NCI-H1694 treated with DMSO at 0.1 percent for 48 hours (cell line): ENCODE data around the gene OSGIN1.
A peak's percentile ranks its signal among the peaks of the same experiment; 100 is the strongest.

Experiments used
- DNase-seq: peaks from one replicate; lab custom pipeline; 2025; lab: John Stamatoyannopoulos, UW

Gene OSGIN1

DNA sequence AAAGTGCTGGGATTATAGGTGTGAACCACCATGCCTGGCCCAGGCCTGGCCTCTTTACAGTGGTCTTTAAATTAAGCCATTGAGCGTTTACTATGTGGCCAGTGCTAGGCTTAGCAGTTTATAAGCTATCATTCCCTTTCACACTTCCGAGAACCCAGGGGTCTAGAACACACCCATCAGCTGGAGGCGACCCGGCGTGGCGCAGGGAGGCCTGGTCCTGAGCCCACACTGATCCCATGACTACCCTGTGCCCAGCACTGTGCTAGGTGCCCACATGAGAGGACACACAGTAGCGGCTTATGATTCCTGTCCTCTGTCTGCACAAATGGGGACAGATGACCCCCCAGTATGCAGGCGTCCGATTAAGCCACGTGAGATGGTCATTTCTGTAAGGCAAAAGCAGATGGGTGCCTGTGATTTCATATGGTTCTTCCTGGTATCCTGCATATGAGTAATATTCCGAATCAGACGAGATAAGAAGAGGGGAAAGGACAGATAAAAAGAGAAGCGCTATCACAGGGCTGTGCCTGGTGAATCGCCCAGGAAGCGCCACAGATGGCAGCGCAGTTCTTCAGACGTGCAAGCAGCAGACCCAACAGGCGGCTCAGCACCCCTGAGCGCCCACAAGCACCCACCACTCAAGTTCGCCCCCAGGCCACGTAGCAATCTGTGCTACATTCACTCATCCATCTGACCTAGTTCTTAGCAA is 5.3 kb downstream of the OSGIN1 start:
- DNase-seq, result no peak

DNA sequence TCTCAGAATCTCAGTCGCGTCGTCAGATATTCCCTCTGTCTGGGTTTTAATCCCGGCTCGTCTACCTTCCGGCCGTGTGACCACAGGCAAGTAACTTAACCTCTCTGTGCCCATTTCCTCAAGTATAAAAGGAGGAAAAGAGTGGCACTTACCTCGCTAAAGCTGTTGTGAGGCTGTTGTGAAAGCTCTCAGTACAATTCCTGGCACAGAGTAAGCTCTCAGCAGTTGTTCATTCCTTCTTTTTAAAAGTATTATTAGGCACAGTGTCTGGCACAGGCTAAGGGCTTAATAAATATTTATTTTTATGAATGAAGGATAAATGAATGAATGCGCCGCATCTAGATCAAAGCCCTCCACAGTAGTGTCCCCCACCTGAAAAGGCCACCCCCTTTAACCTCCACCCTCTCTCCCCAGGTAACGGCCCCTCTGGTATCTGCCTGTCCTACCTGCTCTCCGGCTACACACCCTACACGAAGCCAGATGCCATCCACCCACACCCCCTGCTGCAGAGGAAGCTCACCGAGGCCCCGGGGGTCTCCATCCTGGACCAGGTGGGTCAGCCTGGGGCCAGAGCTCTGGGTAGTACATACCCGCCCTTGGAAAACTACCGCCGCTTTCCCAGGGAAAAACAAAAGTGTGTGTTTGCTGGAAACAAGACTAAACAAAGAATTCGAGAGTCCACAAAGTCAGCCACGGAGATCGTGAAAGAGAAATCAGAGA is 6.0 kb downstream of the OSGIN1 start:
- no peak for DNase-seq

DNA sequence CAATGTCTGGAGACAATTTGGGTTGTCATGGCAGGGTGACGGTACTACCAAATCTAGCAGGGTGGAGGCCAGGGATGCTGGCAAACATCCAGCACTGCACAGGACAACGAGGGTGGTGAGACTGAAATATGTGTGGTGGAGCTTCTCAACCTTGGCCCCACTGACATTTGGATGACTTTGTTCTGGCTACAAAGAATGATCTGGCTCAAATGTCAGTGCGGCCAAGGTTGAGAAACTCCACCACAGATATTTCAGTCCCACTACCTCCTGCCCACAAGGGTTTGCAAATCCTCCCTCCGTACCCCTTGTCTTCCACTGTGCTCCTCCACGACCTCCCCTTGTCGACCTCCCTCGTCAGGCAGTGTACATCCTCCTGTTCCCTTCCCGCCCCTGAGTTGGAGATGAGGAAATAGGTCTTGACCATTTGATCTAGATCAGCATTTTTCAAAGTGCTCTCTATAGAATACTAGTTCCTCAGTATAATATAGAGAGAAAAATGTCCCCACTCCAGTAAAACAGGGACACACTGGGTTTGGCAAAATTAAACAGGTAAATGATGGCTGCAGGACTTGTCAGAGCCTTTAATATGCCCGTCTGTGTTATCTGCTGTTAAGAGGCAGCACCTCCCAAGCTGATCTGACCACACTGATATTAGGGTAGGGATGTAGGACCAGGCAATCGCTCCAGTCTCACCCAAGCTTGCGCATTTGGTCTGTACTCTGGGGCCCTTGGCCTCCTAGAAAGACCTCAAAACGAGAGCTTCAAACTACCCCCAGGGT is 6.8 kb downstream of the OSGIN1 start:
- no peak for DNase-seq

DNA sequence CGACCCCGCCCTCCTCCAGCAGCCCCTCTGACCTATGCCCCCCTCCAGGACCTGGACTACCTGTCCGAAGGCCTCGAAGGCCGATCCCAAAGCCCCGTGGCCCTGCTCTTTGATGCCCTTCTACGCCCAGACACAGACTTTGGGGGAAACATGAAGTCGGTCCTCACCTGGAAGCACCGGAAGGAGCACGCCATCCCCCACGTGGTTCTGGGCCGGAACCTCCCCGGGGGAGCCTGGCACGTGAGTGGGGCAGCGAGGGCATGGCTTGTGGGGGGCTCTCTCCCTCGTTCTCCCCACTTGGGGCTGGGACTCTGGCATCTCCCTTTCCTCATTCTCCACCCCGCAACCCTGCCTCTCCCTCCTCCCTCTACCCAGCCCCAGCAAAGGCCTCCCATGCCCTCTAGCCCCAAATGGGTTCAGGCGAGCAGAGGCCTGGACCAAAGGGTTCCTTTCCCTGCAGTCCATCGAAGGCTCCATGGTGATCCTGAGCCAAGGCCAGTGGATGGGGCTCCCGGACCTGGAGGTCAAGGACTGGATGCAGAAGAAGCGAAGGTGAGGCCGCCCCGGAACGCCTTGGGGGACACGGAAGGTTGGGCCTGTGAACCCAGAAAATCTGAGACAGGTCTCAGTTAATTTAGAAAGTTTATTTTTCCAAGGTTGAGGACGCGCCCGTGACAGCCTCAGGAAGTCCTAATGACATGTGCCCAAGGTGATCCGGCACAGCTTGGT is 7.6 kb downstream of the OSGIN1 start:
- no peak for DNase-seq

DNA sequence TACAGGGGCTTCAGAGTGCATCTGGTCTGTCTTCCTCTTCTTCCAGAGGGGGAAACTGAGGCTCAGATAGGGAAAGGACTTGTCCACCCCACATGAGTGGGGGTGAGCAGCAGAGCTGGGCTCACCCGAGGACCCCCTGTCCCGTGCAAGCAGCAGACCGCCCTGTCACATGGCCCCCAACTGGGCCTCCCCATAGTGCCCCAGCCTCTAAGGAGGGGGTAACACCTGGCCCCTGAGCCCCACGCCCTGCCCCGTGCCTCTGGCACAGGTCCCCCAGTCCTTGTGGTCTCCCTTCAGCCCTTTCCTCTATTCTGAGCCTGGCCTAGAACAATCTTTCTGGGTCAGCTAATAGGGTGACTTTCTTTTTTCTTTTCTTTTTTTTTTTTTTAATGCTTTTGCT is 8.6 kb downstream of the OSGIN1 start:
- no peak for DNase-seq

DNA sequence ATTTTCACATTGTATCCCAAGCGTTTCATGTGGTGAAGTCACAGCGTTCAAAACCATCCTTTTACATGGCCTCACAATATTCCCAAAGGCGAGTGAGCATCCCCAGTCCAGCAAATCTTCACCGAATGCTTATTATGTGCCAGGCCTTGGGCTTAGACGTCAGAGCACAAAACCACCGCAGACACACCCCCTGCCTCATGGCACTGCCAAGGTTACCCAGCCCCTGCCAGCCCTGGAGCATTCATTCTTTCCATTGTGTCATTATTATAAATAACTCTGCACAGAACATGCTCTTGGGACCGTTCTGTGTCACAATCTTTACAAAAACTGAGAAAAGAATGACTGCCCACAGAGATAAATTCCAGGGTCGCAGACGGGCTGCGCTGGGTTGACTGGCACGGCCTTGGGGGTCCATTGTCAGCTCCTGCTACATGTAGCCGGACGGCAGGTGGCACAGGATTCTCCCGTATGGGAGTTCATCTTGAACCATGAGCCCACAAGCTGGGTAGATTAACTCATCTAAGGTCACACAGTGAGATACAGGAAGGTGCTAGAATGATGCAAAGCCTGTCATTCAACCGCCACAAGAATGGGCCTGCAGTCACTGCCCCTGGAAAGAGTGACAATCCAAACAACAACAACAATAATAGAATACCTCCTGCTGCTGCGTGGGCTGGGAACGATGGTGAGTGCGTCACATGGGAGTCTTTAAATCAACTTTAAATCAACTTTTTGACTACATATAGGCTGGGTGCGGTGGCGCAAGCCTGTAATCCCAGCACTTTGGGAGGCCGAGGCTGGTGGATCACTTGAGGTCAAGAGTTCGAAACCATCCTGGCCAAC is 10.5 kb downstream of the OSGIN1 start:
- DNase-seq, result no peak

DNA sequence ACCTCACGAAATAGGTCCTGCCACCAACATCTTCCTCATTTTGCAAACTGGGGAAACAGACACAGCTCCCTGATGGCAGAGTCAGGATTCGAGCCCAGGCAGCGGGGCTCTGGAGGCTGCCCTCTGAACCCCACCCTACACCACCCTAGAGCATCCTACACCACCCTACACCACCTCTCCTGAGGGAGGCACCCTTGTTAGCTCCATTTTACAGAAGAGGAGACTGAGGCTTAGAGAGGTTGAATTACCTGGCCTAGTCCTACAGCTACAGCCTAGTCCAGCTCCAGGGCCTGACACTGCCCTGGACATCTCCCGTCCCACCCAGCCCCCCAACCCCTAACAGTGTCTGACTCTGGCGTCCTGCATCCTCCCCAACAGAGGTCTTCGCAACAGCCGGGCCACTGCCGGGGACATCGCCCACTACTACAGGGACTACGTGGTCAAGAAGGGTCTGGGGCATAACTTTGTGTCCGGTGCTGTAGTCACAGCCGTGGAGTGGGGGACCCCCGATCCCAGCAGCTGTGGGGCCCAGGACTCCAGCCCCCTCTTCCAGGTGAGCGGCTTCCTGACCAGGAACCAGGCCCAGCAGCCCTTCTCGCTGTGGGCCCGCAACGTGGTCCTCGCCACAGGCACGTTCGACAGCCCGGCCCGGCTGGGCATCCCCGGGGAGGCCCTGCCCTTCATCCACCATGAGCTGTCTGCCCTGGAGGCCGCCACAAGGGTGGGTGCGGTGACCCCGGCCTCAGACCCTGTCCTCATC is 11.8 kb downstream of the OSGIN1 start:
- no peak for DNase-seq

DNA sequence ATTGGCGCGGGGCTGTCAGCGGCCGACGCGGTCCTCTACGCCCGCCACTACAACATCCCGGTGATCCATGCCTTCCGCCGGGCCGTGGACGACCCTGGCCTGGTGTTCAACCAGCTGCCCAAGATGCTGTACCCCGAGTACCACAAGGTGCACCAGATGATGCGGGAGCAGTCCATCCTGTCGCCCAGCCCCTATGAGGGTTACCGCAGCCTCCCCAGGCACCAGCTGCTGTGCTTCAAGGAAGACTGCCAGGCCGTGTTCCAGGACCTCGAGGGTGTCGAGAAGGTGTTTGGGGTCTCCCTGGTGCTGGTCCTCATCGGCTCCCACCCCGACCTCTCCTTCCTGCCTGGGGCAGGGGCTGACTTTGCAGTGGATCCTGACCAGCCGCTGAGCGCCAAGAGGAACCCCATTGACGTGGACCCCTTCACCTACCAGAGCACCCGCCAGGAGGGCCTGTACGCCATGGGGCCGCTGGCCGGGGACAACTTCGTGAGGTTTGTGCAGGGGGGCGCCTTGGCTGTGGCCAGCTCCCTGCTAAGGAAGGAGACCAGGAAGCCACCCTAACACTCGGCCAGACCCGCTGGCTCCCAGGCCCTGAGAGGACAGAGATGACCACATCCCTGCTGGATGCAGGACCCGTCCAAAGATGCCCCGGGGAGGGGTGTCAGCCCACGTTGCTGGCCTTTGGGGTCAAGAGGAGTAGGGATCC is 12.6 kb downstream of the OSGIN1 start:
- no peak for DNase-seq

DNA sequence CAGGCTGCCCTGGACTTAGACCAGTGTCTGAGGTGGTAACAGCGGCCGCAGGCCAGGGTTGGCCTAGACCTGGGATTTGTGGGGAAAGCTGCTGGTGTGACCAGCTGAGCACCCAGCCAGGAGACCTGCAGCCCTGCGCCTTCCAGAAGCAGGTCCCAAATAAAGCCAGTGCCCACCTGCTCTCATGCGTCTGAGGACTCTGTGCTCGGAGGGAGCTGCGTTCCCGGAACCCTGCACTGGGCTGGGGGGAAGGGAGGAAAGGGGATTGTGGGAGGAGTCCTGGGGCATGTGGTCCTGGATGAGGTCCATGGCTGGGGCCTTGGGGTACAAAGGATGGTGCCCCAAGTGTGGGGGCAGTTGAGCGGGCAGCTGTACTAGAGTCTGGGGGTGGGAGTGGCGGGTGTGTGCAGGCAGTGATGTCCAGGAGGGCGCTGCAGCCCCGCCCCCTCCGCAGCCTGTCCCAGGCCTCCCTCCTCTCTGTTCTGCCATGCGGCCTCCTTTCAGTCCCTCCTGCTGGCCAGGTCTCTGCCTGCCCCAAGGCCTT is 13.2 kb downstream of the OSGIN1 start:
- no peak for DNase-seq

DNA sequence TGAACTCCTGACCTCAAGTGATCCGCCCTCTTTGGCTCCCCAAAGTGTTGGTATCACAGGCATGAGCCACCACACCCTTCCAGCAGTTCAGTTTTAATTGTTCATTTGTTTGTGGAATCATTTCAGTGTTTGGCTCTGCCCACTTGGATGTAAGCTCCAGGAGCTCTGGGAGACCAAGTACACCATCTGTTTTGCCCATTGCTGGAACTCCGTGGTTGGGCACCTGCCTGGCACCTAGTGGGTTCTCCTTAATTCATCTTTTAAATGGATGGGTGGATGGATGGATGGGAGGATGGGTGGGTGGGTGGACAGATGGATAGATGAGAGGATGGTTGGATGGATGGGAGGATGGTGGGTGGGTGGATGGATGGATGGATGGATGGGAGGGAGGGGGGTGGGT is 14.1 kb downstream of the OSGIN1 start:
- DNase-seq, result peak; percentile 20

DNA sequence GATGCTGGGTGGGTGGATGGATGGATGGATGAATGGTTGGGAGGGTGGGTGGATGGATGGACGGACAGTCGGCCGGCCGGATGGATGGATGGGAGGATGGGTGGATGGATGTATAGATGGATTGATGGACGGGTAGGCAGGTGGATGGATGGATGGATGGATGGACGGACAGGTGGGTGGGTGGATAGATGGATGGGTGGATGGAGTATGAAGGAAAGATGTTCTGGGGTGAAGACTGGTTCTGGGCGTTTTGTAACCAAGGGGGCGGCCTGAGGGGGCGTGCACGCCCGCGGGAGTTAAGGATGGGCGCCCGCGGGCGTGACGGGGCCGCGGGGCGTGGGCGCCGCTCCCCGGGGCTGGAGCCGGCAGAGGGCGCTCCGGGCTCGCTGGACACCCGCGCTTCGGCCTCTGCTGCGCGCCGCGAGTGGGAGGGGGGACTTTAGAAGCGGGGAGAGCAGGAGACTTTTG is 14.8 kb downstream of the OSGIN1 start, which contains the start of gene NECAB2:
NECAB2 (plus strand) TSS at position 407 of the 468 bp plus-strand sequence. CDS start 405 bp downstream, outside the sequence.
- DNase-seq, result no peak

DNA sequence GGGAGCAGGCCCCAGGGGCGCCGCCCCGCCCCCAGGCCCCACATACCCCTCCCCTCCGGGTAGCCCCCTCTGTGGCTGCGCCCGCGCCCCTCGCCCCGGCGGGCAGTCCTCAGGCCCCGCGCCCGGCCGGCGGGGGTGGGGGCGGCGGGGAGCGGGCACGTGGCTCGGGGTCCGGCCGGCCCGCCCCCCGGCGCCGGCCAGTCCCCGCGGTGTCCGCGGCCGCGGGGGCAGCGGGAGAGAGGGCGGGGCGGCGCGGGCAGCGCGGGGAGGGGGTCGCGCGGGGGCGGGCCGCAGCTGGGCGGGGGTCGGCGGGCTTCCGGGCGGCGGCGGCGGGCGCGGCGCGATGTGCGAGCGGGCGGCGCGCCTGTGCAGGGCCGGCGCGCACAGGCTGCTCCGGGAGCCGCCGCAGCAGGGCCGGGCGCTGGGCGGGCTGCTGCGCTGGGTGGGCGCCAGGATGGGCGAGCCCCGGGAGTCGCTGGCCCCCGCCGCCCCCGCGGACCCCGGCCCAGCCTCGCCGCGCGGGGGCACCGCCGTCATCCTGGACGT is 15.3 kb downstream of the OSGIN1 start:
- DNase-seq, result no peak

DNA sequence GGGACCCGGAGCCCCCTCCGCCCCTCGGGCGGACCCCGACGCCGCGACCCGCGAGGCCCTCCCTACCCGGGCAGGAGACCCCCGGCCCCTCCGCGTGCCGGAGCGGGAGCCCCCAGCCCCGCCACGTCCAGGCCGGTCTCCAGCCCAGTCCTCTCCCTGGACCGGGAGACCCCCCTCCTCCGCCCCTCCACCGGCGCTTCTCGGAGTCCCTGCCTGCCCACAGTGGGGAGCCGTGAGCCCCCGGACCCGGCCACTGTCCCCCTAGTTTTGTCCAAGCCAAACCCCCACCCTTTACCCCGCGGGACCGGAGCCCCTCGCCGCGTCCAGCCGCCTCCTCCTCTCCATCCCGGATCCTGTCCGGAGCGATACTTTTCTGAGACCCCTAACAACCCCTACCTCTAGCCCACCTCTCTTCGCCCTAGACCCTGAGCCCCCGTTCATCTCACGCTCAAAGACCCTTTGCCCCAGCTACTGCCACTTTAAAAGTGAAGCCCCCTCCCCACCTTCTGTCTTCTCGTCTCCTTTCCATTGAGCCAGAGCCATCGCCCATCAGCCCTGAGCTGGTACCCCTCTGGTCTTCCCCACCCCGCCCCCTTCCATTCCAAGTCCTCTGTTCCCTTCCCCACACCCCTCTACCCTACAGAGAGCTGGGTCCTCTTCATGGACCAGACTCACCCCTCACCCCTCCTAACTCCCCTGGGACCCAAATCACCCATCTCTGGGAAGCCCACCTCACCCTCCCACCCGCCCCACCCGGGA is 16.0 kb downstream of the OSGIN1 start:
- DNase-seq, result no peak

DNA sequence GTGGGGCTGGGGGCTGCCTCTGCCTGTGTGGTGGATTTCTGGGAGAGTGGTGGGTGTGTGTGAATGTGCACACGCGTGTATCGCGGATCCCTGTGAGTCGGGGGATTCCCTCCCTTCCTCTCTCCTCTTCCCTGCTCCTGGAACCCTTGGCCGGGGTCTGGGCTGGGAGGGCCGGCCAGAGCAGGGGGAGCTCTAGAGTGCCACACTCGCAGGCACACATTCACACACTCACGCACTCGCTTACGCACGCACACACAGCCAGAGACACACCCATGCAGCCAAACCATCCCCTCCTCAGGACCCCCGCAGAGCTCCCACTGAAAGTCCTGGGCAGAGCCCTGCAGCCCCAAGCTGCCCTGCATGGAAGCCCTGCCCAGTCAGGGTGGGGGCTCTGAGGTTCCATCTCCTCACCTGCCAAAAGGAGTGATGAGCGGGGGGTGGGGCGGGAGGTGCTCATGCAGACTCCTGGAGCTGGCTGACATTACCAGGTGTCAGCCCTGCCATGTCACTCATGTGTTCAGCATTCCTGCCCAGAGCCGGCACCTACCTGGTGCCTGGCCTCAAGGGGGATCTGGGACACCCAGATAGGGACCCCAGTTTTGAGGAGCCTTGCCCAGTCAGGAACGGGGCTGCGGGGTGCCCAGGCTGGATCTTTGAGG is 16.9 kb downstream of the OSGIN1 start:
- DNase-seq, result no peak

DNA sequence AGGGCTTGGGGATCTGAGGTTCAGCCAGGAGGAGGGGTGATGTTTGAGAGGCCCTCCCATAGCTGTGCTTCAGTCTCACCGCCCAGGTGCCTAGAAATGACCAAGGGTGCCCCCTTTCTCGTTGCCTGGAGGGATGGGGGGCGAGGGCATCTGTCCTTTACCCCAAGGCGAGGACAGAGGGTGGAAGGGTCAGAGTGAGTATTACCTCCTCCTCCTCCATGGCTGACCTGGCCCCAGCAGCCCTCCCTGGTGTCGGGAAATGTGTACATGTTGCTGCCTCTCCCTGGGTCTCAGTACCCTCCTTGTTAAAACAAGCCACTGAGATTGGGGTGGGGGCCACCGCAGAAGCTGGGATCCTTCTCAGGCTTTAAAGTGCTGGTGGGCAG is 17.4 kb downstream of the OSGIN1 start:
- DNase-seq, result no peak

DNA sequence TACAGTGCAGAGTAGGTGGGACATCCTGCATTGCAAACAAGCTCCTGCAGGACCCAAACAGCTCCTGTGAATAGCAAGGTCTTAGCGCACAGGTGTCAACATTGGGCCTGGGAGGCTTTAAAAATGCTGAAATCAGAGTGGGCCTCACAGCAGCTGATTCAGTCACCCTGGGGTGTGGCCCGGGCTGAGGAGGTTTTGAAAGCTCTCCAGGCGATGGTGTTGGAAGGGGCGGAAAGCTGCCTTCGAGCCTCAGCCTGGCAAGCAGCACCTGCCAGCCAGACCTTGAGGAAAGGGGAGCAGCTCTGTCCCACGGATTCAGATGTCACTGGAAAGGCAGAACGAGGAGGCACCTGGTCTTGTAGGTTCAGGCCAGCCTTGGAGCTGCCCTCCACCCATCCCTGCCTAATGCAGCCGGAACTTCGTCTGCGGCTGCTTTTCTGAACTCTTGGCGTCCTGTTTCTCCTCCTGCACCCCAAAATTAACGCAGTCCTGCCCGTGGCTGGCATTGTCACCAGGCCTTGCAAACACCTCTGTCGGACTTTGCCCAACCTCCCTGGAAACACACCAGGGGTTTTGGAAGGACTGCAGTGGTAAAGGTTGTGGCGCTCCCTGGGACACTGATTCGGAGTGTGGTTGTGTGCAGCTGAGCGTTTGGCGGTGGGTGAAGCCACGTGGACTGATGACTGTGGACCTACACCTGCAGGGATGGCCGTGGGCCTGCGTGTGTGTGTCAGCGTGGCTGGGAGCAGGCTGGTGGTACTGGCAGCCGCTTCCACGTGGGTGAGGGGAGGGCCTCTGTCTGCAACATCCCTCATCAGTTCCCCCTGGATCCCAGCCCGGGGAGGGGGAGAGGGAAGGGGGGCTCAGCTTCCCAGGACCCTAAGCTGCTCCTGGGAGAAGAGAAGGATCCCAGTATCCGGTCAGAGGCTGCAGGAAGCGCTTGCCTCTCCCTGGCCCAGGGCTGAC is 18.4 kb downstream of the OSGIN1 start:
- no peak for DNase-seq
